ENCODE data around the gene KCNJ6.

KCNJ6 gene, protein sequence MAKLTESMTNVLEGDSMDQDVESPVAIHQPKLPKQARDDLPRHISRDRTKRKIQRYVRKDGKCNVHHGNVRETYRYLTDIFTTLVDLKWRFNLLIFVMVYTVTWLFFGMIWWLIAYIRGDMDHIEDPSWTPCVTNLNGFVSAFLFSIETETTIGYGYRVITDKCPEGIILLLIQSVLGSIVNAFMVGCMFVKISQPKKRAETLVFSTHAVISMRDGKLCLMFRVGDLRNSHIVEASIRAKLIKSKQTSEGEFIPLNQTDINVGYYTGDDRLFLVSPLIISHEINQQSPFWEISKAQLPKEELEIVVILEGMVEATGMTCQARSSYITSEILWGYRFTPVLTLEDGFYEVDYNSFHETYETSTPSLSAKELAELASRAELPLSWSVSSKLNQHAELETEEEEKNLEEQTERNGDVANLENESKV

DNA sequence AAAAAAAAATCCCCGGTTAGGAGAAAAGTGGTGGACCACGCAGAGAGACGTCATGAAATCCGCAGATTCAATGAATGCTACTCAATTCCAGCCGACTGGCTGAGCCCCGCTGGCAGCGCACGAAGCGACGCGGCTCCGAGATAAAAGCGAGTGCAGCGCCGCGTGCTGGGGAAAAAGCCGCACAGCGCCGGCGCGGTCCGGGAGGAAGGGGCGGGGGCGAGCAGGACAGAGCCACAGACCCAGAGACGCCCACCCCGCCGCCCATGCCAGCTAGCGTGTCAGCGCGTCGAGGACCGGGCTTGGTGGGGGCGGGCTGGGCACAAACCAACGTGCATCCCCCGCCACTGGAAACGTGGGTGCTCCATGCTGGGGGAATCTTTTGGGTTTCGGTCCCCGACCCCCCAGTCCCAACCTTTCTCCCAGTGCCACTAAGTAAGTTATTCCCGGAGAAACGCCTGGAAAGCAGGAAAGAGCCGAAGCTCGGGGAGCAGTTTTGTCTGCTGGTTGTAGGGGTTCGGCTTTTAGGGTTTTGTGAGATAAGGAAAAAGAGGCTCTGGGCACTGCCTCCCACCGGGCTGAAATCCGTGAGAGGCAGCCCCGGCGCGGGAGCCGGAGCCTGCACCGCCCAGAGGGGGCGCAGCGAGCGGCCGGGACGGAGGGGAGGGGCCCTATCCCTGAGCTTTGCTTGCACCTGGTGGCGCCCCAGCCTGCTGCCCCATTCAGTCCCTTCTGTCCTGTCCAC, at the start of gene KCNJ6:
KCNJ6 (minus strand) TSS at position 148 of the 742 bp plus-strand sequence. CDS start 75,775 bp downstream, outside the sequence.
- H3K36me3 ChIP-seq (ENCODE audit: control insufficient read depth in 1 of 2, insufficient read depth in 2 of 2, low read length in 2 of 2) = no peaks in the 10 kb centered on the region
- peaks cover 30 to 50% of the 10 kb centered on the region in 2 donors for H3K27me3 ChIP-seq (ENCODE audit: control insufficient read depth in 1 of 2, insufficient read depth in 2 of 2, low read length in 2 of 2)
- H3K4me1 ChIP-seq (ENCODE audit: control insufficient read depth in 1 of 2, insufficient read depth in 2 of 2, low read length in 2 of 2) = no peaks in the 10 kb centered on the region
- H3K27ac ChIP-seq (ENCODE audit: low read depth, low read length) = no peak within 1 kb of the TSS
- H3K9ac ChIP-seq (ENCODE audit: low read depth in 1 of 2, low read length in 2 of 2) = no peak within 1 kb of the TSS
- no peak within 1 kb of the TSS for H3K4me3 ChIP-seq (ENCODE audit: low read depth in 1 of 2, low read length in 2 of 2)
- no peaks in the 10 kb centered on the region for H3K9me3 ChIP-seq (ENCODE audit: control insufficient read depth in 1 of 2, low read length in 2 of 2)

DNA sequence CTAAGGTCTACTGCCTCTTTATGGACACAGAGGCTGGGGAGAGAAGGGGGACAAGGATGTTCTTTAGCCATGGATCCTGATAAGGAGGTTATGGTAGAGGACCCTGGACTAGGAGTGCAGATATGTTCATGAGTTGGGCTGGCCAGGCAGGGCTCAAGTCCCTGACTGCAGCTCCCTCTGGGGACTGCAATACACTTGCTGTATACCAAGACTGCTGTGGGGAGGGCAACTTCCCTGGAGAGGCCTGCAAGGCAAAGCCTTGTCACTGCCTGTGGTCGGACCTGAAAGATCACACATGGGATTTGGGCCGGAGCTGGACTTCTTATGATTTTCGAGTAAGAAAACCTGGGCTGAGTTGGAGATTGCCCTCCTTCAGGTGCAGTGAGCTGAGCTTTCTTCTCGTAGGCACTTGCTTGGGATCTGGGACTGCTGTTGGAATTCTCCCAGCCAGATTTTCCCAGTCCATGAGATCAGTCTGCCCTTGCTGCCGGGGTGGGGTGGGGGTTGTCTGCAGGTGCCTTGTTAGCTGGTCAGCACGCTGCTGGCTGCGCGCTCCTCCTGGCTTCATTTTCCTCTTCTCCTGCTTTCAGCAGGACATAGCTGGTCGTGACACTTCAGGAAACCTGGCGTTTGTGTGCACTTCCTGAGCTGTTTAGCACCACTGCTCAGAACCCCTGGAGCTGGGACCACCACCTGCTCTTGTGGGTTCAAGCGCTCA, 49.0 kb upstream of the KCNJ6 start:
- Histone ChIP-seq H3K4me3 (ENCODE audit: low read depth in 1 of 2, low read length in 2 of 2) (no peak overlapping the region), H3K4me1 (ENCODE audit: control insufficient read depth in 1 of 2, insufficient read depth in 2 of 2, low read length in 2 of 2) (no peaks in the 10 kb centered on the region), H3K9me3 (ENCODE audit: control insufficient read depth in 1 of 2, low read length in 2 of 2) (no peaks in the 10 kb centered on the region), H3K27ac (ENCODE audit: low read depth, low read length) (no peak overlapping the region), H3K27me3 (ENCODE audit: control insufficient read depth in 1 of 2, insufficient read depth in 2 of 2, low read length in 2 of 2) (no peaks in the 10 kb centered on the region), H3K36me3 (ENCODE audit: control insufficient read depth in 1 of 2, insufficient read depth in 2 of 2, low read length in 2 of 2) (no peaks in the 10 kb centered on the region), H3K9ac (ENCODE audit: low read depth in 1 of 2, low read length in 2 of 2) (no peak overlapping the region)

DNA sequence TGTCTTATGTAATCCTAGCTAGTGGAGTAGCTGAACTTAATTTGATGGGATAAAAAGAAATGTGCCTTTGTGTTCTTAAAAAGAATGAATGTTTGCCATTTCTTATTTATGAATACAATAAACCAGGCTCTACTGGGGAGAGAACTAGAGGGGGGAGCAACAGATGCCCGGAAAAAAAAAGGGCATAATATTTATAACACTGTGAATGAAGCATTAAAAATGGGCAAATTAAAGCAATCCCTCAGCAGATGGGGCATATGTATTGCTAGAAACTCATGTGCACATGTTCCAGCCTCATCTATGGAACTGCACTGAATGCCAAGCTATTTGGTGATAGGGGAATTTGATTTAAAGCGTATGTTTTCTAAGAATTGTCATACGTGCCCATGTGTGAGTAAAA, 42.3 kb upstream of the KCNJ6 start:
- H3K4me1 ChIP-seq (ENCODE audit: control insufficient read depth in 1 of 2, insufficient read depth in 2 of 2, low read length in 2 of 2) = no peaks in the 10 kb centered on the region
- no peak overlapping the region for H3K27ac ChIP-seq (ENCODE audit: low read depth, low read length)
- H3K9ac ChIP-seq (ENCODE audit: low read depth in 1 of 2, low read length in 2 of 2) = no peak overlapping the region
- no peaks in the 10 kb centered on the region for H3K9me3 ChIP-seq (ENCODE audit: control insufficient read depth in 1 of 2, low read length in 2 of 2)
- H3K27me3 ChIP-seq (ENCODE audit: control insufficient read depth in 1 of 2, insufficient read depth in 2 of 2, low read length in 2 of 2) = no peaks in the 10 kb centered on the region
- H3K36me3 ChIP-seq (ENCODE audit: control insufficient read depth in 1 of 2, insufficient read depth in 2 of 2, low read length in 2 of 2) = no peaks in the 10 kb centered on the region
- H3K4me3 ChIP-seq (ENCODE audit: low read depth in 1 of 2, low read length in 2 of 2) = no peak overlapping the region

DNA sequence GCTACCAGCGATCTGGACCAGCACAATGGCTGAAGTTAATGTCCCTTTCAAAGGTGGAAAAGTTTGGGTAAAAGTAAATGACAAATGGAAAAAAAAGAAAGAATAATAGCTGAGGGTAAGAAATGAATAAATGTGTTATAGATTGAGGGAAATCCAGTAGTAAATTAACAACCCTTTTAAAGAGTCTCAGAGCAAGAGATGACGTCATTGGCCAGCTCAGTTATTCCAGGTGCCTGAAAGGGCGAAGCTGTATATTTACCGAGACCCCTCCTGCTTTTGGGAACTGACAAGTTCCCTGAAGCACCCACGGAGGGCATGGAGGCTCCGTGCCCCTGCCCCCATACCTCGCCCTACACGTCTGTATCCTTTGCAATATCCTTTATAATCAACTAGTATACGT, 40.5 kb upstream of the KCNJ6 start:
- no peaks in the 10 kb centered on the region for H3K27me3 ChIP-seq (ENCODE audit: control insufficient read depth in 1 of 2, insufficient read depth in 2 of 2, low read length in 2 of 2)
- H3K4me1 ChIP-seq (ENCODE audit: control insufficient read depth in 1 of 2, insufficient read depth in 2 of 2, low read length in 2 of 2) = no peaks in the 10 kb centered on the region
- H3K36me3 ChIP-seq (ENCODE audit: control insufficient read depth in 1 of 2, insufficient read depth in 2 of 2, low read length in 2 of 2) = no peaks in the 10 kb centered on the region
- no peak overlapping the region for H3K9ac ChIP-seq (ENCODE audit: low read depth in 1 of 2, low read length in 2 of 2)
- no peak overlapping the region for H3K4me3 ChIP-seq (ENCODE audit: low read depth in 1 of 2, low read length in 2 of 2)
- H3K27ac ChIP-seq (ENCODE audit: low read depth, low read length) = no peak overlapping the region
- H3K9me3 ChIP-seq (ENCODE audit: control insufficient read depth in 1 of 2, low read length in 2 of 2) = no peaks in the 10 kb centered on the region

DNA sequence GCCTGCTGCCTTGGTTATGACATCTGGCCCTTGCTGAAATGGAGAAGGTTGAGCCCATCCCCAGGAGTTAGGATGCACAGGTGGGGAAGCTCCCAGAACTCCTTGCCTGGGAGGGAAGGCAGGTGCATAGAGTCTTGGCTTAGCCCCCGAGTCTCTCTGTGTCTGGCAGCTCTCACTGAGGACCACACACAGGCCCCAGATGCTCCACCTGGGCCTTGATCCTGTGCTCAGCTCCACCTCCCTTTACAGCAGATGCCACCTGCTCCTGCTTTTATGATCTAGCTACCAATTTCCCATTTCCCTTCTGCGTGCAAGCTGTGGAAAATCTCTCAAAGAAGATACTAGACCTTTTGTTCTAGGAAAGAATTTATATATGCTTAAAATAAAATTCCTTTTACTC, 28.8 kb upstream of the KCNJ6 start:
- H3K4me1 ChIP-seq (ENCODE audit: control insufficient read depth in 1 of 2, insufficient read depth in 2 of 2, low read length in 2 of 2) = no peaks in the 10 kb centered on the region

DNA sequence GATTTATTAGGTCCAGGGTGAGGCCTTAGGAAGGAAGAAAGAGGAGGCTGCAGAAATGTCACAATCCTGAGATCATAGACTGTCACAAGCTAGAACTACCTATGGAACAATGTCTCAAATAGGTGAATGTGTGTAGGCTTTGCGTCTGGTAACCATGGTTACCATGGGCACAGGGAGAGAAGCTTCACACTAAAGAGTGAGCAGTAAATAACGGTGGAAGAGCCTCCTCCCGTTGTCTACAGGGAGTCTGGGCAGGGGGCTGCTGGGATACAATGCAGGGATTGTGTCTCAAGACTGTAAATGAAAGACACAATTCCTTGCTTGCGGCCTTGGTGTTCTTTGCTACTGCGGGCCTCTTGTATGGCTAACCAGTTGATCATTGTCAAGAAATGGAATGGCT, 28.2 kb upstream of the KCNJ6 start:
- H3K27me3 ChIP-seq (ENCODE audit: control insufficient read depth in 1 of 2, insufficient read depth in 2 of 2, low read length in 2 of 2) = no peaks in the 10 kb centered on the region
- no peak overlapping the region for H3K9ac ChIP-seq (ENCODE audit: low read depth in 1 of 2, low read length in 2 of 2)

More for the DNA sequence above, 28.8 kb upstream of the KCNJ6 start:
- no peaks in the 10 kb centered on the region for H3K27me3 ChIP-seq (ENCODE audit: control insufficient read depth in 1 of 2, insufficient read depth in 2 of 2, low read length in 2 of 2)
- H3K27ac ChIP-seq (ENCODE audit: low read depth, low read length) = no peak overlapping the region
- no peak overlapping the region for H3K4me3 ChIP-seq (ENCODE audit: low read depth in 1 of 2, low read length in 2 of 2)
- no peak overlapping the region for H3K9ac ChIP-seq (ENCODE audit: low read depth in 1 of 2, low read length in 2 of 2)
- H3K36me3 ChIP-seq (ENCODE audit: control insufficient read depth in 1 of 2, insufficient read depth in 2 of 2, low read length in 2 of 2) = no peaks in the 10 kb centered on the region
- H3K9me3 ChIP-seq (ENCODE audit: control insufficient read depth in 1 of 2, low read length in 2 of 2) = no peaks in the 10 kb centered on the region

DNA sequence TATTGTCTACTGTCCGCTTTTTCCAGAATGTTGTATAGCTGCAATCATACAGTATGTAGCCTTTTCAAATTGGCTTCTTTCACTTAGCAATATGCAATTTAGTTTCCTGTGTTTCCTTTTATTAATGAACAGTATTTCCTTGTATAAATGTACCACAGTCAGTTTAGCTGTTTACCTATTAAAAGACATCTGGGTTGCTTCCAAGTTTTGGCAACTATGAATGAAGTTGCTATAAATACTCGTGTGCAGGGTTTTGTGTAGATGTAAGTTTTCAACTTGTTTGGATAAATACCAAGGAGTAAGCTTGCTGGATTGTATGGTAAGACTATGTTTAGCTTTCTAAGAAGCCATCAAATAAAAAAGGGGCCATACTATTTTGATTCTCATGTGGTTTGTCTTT, 24.4 kb upstream of the KCNJ6 start:
- no peaks in the 10 kb centered on the region for H3K36me3 ChIP-seq (ENCODE audit: control insufficient read depth in 1 of 2, insufficient read depth in 2 of 2, low read length in 2 of 2)
- H3K27ac ChIP-seq (ENCODE audit: low read depth, low read length) = no peak overlapping the region
- H3K4me1 ChIP-seq (ENCODE audit: control insufficient read depth in 1 of 2, insufficient read depth in 2 of 2, low read length in 2 of 2) = no peaks in the 10 kb centered on the region
- H3K27me3 ChIP-seq (ENCODE audit: control insufficient read depth in 1 of 2, insufficient read depth in 2 of 2, low read length in 2 of 2) = no peaks in the 10 kb centered on the region
- no peak overlapping the region for H3K9ac ChIP-seq (ENCODE audit: low read depth in 1 of 2, low read length in 2 of 2)
- peaks cover 0 to 7% of the 10 kb centered on the region in 2 donors for H3K9me3 ChIP-seq (ENCODE audit: control insufficient read depth in 1 of 2, low read length in 2 of 2)
- no peak overlapping the region for H3K4me3 ChIP-seq (ENCODE audit: low read depth in 1 of 2, low read length in 2 of 2)

More for the DNA sequence above, 28.2 kb upstream of the KCNJ6 start:
- Histone ChIP-seq H3K4me1 (ENCODE audit: control insufficient read depth in 1 of 2, insufficient read depth in 2 of 2, low read length in 2 of 2) (no peaks in the 10 kb centered on the region), H3K4me3 (ENCODE audit: low read depth in 1 of 2, low read length in 2 of 2) (no peak overlapping the region), H3K9me3 (ENCODE audit: control insufficient read depth in 1 of 2, low read length in 2 of 2) (peaks cover 0 to 3% of the 10 kb centered on the region in 2 donors), H3K27ac (ENCODE audit: low read depth, low read length) (no peak overlapping the region), H3K36me3 (ENCODE audit: control insufficient read depth in 1 of 2, insufficient read depth in 2 of 2, low read length in 2 of 2) (no peaks in the 10 kb centered on the region)

DNA sequence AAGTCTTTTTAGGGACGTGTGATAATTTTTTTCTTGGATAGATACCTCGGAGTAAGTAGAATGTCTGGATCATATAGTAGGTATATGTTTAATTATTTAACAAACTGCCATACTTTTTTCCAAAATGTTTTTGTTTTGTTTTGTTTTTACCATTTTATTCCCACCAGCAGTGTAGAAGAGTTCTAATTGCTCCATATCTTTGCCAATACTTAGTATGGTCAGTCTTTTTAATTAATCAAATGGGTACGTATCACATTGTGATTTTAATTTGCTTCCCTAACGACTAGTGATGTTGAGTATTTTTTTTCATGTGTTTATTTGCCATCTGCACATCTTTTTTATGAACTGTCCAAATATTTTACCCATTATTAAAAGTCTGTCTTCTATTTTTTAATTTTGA, 23.6 kb upstream of the KCNJ6 start:
- no peak overlapping the region for H3K27ac ChIP-seq (ENCODE audit: low read depth, low read length)
- no peaks in the 10 kb centered on the region for H3K36me3 ChIP-seq (ENCODE audit: control insufficient read depth in 1 of 2, insufficient read depth in 2 of 2, low read length in 2 of 2)
- no peaks in the 10 kb centered on the region for H3K27me3 ChIP-seq (ENCODE audit: control insufficient read depth in 1 of 2, insufficient read depth in 2 of 2, low read length in 2 of 2)
- no peak overlapping the region for H3K4me3 ChIP-seq (ENCODE audit: low read depth in 1 of 2, low read length in 2 of 2)
- no peak overlapping the region for H3K9ac ChIP-seq (ENCODE audit: low read depth in 1 of 2, low read length in 2 of 2)
- no peaks in the 10 kb centered on the region for H3K4me1 ChIP-seq (ENCODE audit: control insufficient read depth in 1 of 2, insufficient read depth in 2 of 2, low read length in 2 of 2)
- peaks cover 0 to 7% of the 10 kb centered on the region in 2 donors for H3K9me3 ChIP-seq (ENCODE audit: control insufficient read depth in 1 of 2, low read length in 2 of 2)

DNA sequence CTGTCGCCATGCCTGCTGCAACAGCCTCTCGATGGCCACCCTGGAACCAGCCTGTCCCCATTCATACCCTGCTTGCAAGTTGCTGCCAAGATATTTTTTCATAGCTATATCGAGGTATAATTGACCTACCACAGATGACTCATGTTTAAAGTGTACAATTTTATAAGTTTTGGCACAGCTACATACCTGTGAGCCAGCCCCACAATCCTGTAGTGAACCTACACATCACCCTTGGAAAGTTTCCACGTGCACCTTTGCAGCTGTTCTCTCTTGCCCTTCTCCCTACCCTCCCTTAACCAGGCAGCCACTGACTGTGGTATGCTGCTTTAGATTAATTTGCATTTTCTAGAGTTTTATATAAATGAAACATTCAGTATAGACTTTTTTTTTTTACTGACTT, 23.0 kb upstream of the KCNJ6 start:
- H3K4me1 ChIP-seq (ENCODE audit: control insufficient read depth in 1 of 2, insufficient read depth in 2 of 2, low read length in 2 of 2) = no peaks in the 10 kb centered on the region
- H3K27ac ChIP-seq (ENCODE audit: low read depth, low read length) = no peak overlapping the region
- no peak overlapping the region for H3K4me3 ChIP-seq (ENCODE audit: low read depth in 1 of 2, low read length in 2 of 2)
- no peaks in the 10 kb centered on the region for H3K27me3 ChIP-seq (ENCODE audit: control insufficient read depth in 1 of 2, insufficient read depth in 2 of 2, low read length in 2 of 2)
- H3K36me3 ChIP-seq (ENCODE audit: control insufficient read depth in 1 of 2, insufficient read depth in 2 of 2, low read length in 2 of 2) = no peaks in the 10 kb centered on the region
- peaks cover 0 to 7% of the 10 kb centered on the region in 2 donors for H3K9me3 ChIP-seq (ENCODE audit: control insufficient read depth in 1 of 2, low read length in 2 of 2)
- no peak overlapping the region for H3K9ac ChIP-seq (ENCODE audit: low read depth in 1 of 2, low read length in 2 of 2)

DNA sequence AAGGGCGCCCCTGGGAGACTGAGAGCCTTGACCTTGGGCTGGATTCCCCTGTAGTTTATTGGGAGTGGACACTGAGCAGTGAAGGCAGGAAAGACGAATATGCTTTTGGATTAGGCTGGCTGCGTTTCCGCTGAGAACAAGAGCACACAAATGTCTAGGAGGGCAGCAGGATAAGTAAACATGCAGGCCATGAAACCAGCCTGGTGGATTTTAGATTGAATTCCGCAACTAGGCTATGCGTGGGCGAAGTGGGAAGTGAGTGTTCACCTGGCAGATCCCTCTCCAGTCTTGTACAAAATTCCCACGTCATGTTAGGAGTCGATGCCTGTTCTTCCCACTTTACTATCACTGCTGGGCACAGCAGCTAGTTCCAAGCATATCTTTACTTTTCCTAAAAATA, 21.4 kb upstream of the KCNJ6 start:
- H3K9me3 ChIP-seq (ENCODE audit: control insufficient read depth in 1 of 2, low read length in 2 of 2) = peaks cover 5 to 11% of the 10 kb centered on the region in 2 donors
- H3K4me1 ChIP-seq (ENCODE audit: control insufficient read depth in 1 of 2, insufficient read depth in 2 of 2, low read length in 2 of 2) = no peaks in the 10 kb centered on the region
- no peak overlapping the region for H3K27ac ChIP-seq (ENCODE audit: low read depth, low read length)
- H3K9ac ChIP-seq (ENCODE audit: low read depth in 1 of 2, low read length in 2 of 2) = no peak overlapping the region
- no peaks in the 10 kb centered on the region for H3K27me3 ChIP-seq (ENCODE audit: control insufficient read depth in 1 of 2, insufficient read depth in 2 of 2, low read length in 2 of 2)
- no peak overlapping the region for H3K4me3 ChIP-seq (ENCODE audit: low read depth in 1 of 2, low read length in 2 of 2)
- no peaks in the 10 kb centered on the region for H3K36me3 ChIP-seq (ENCODE audit: control insufficient read depth in 1 of 2, insufficient read depth in 2 of 2, low read length in 2 of 2)
